GM12892 (cell line): ENCODE results near the gene CENPS.

Experiments
- POLR2A ChIP-seq: IDR thresholded peaks from 2 replicates; pipeline ENCODE4 v1.6.1; 2011; ENCODE audit warnings: low read depth, low read length, control low read depth
- POLR2AphosphoS5 ChIP-seq: IDR thresholded peaks from 2 replicates; pipeline ENCODE4 v1.6.1; 2011; ENCODE audit warnings: low read depth, low read length, control low read depth

GRCh38 chr1:10428984-10429383 is 1.2 kb upstream of the CENPS start:
- TF ChIP-seq POLR2AphosphoS5 = no peak
- TF ChIP-seq POLR2A = no peak
